ENCODE measurements around the gene RAC3. TPM values are rescaled to one million over a fixed set of nuclear protein-coding genes. Genes with fewer than 3 reads are reported as not detected.
A peak's percentile ranks its signal among the peaks of the same experiment; 100 is the strongest.

The RAC3 gene
- total and polyA plus RNA-seq, 9 of the 15 experiments (the other 6 are each of a cell fraction or from before 2014, with no cell fraction given), result 0.23 to 292 (median 118) TPM

DNA sequence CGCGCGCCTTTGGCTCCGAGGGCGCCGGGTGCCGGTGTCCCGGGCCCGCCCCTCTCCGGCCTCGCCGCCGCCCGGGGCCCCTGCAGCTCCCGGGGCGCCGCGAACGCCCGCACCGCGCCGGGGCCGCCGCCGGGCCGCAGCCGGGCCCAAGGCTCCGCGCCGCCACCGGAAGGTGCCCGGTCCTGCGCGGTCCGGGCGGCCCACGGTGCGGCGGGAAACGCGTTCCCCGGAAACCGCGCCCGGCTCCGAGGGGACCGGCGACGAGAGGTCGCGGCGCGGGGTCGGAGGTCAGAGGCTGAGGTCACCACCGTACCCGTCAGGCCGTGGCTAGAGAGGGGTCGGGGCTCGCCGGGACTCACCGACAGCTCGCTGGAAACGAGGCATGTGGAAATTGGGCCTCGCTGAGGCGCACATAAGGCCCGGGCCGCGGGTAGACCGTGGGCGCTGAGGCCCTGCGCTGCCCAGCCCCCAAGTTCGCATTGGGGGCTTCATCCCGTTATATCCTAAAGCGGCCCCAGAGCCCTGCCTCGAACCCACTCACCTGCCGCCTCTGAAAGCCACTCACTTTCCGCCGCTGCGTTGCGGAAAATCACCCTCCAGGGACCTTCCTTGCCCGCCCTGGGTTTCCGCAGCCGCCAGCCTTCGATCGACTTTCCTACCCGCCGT, 34.3 kb downstream of the RAC3 start, which contains the start of gene DUS1L (continued):
- TF ChIP-seq TOE1 (IDR thresholded peaks at IDR 0.05; ENCODE audit: borderline replicate concordance), result peak; percentile 57; the same call in 1 of the 2 replicates
- no peak for TF ChIP-seq TOE1 (CRISPR knock-in tag; IDR thresholded peaks at IDR 0.05; ENCODE audit: borderline replicate concordance, low read depth)
- 0 out of 2 replicates have a peak, but pooled peaks have one; percentile 31 for TF ChIP-seq ZNF57 (CRISPR knock-in tag; IDR thresholded peaks at IDR 0.05)
- no peak for TF ChIP-seq ZKSCAN8 (CRISPR knock-in tag; IDR thresholded peaks at IDR 0.05)
- TF ChIP-seq ZBTB17 (CRISPR knock-in tag; IDR thresholded peaks at IDR 0.05), result 0 out of 2 replicates have a peak, but pooled peaks have one; percentile 67
- TF ChIP-seq, protein P1, sequence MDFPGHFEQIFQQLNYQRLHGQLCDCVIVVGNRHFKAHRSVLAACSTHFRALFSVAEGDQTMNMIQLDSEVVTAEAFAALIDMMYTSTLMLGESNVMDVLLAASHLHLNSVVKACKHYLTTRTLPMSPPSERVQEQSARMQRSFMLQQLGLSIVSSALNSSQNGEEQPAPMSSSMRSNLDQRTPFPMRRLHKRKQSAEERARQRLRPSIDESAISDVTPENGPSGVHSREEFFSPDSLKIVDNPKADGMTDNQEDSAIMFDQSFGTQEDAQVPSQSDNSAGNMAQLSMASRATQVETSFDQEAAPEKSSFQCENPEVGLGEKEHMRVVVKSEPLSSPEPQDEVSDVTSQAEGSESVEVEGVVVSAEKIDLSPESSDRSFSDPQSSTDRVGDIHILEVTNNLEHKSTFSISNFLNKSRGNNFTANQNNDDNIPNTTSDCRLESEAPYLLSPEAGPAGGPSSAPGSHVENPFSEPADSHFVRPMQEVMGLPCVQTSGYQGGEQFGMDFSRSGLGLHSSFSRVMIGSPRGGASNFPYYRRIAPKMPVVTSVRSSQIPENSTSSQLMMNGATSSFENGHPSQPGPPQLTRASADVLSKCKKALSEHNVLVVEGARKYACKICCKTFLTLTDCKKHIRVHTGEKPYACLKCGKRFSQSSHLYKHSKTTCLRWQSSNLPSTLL (IDR thresholded peaks at IDR 0.05), result no peak
- TF ChIP-seq SPI1 (IDR thresholded peaks at IDR 0.05; ENCODE audit: borderline replicate concordance, low read depth, low read length), result no peak
- 0 out of 2 replicates have a peak, but pooled peaks have one; percentile 43 for TF ChIP-seq MEF2A (IDR thresholded peaks at IDR 0.05; ENCODE audit: control insufficient read depth, low read depth, low read length)
- TF ChIP-seq NR2C2 (CRISPR knock-in tag; IDR thresholded peaks at IDR 0.05), result peak; percentile 99
- peak; percentile 100 for TF ChIP-seq NR2C2 (tag; IDR thresholded peaks at IDR 0.05)
- TF ChIP-seq HSF4 (CRISPR knock-in tag; IDR thresholded peaks at IDR 0.05; ENCODE audit: borderline replicate concordance), result no peak
- no peak for TF ChIP-seq GTF2F1 (IDR thresholded peaks at IDR 0.05; ENCODE audit: low read depth, low read length)
- no peak for TF ChIP-seq LCOR (CRISPR knock-in tag; IDR thresholded peaks at IDR 0.05)
- TF ChIP-seq RBM22 (IDR thresholded peaks at IDR 0.05; ENCODE audit: low read depth, low read length, poor library complexity, severe bottlenecking), result peak; percentile 83
- TF ChIP-seq, protein P2, sequence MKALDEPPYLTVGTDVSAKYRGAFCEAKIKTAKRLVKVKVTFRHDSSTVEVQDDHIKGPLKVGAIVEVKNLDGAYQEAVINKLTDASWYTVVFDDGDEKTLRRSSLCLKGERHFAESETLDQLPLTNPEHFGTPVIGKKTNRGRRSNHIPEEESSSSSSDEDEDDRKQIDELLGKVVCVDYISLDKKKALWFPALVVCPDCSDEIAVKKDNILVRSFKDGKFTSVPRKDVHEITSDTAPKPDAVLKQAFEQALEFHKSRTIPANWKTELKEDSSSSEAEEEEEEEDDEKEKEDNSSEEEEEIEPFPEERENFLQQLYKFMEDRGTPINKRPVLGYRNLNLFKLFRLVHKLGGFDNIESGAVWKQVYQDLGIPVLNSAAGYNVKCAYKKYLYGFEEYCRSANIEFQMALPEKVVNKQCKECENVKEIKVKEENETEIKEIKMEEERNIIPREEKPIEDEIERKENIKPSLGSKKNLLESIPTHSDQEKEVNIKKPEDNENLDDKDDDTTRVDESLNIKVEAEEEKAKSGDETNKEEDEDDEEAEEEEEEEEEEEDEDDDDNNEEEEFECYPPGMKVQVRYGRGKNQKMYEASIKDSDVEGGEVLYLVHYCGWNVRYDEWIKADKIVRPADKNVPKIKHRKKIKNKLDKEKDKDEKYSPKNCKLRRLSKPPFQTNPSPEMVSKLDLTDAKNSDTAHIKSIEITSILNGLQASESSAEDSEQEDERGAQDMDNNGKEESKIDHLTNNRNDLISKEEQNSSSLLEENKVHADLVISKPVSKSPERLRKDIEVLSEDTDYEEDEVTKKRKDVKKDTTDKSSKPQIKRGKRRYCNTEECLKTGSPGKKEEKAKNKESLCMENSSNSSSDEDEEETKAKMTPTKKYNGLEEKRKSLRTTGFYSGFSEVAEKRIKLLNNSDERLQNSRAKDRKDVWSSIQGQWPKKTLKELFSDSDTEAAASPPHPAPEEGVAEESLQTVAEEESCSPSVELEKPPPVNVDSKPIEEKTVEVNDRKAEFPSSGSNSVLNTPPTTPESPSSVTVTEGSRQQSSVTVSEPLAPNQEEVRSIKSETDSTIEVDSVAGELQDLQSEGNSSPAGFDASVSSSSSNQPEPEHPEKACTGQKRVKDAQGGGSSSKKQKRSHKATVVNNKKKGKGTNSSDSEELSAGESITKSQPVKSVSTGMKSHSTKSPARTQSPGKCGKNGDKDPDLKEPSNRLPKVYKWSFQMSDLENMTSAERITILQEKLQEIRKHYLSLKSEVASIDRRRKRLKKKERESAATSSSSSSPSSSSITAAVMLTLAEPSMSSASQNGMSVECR (CRISPR knock-in tag; IDR thresholded peaks at IDR 0.05), result no peak; the same call in 1 of the 2 replicates
- 0 out of 2 replicates have a peak, but pooled peaks have one; percentile 56 for TF ChIP-seq ELF4 (CRISPR knock-in tag; IDR thresholded peaks at IDR 0.05)
- TF ChIP-seq, protein P3, sequence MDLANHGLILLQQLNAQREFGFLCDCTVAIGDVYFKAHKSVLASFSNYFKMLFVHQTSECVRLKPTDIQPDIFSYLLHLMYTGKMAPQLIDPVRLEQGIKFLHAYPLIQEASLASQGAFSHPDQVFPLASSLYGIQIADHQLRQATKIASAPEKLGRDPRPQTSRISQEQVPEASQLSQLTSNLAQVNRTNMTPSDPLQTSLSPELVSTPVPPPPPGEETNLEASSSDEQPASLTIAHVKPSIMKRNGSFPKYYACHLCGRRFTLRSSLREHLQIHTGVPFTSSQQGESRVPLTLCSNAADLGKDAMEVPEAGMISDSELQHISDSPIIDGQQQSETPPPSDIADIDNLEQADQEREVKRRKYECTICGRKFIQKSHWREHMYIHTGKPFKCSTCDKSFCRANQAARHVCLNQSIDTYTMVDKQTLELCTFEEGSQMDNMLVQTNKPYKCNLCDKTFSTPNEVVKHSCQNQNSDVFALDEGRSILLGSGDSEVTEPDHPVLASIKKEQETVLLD (IDR thresholded peaks at IDR 0.05), result no peak
- TF ChIP-seq FOXK2 (conservative IDR thresholded peaks at IDR 0.05 in 1 of 2, IDR thresholded peaks at IDR 0.05 in 1 of 2; ENCODE audit: low read depth in 2 of 2), result no peak
- TF ChIP-seq LEF1 (IDR thresholded peaks at IDR 0.05), result no peak

All from K562 (cell line).